ENCODE measurements around the gene ADA.
A peak's percentile ranks its signal among the peaks of the same experiment; 100 is the strongest.
"Not testable (repeated sequence)": the region's sequence is repeated elsewhere in the genome, so short reads cannot be mapped to it uniquely, and the experiment has no call there.

Gene ADA

GRCh38 chr20:44597930-44598329 is 53.6 kb downstream of the ADA start:
- no peak for DNase-seq

- DNase-seq: no peak
Observed at GRCh38 chr20:44597516-44597915, 54.0 kb downstream of the ADA start.

- DNase-seq: no peak
Observed at GRCh38 chr20:44596876-44597275, 54.6 kb downstream of the ADA start.

GRCh38 chr20:44596010-44596409 is 55.5 kb downstream of the ADA start:
- no peak for DNase-seq

- DNase-seq: no peak
Observed at GRCh38 chr20:44594730-44595129, 56.8 kb downstream of the ADA start.

GRCh38 chr20:44593751-44594150 is 57.7 kb downstream of the ADA start:
- no peak for DNase-seq

GRCh38 chr20:44592366-44592765 is 59.1 kb downstream of the ADA start:
- no peak for DNase-seq

- no peak for DNase-seq
Observed at GRCh38 chr20:44590980-44591778, 60.3 kb downstream of the ADA start.

GRCh38 chr20:44589537-44589936 is 62.0 kb downstream of the ADA start:
- no peak for DNase-seq

GRCh38 chr20:44588321-44588720 is 63.2 kb downstream of the ADA start:
- not testable (repeated sequence) for DNase-seq

GRCh38 chr20:44587035-44587980 is 64.2 kb downstream of the ADA start:
- DNase-seq: no peak

- no peak for DNase-seq
Observed at GRCh38 chr20:44586289-44586911, 65.1 kb downstream of the ADA start.

GRCh38 chr20:44585057-44585963 is 66.2 kb downstream of the ADA start:
- no peak for DNase-seq

- DNase-seq: no peak
Observed at GRCh38 chr20:44584162-44584561, 67.3 kb downstream of the ADA start.

GRCh38 chr20:44583157-44583556 is 68.3 kb downstream of the ADA start:
- no peak for DNase-seq

GRCh38 chr20:44582311-44583025 is 69.0 kb downstream of the ADA start, which contains the start of gene PKIG:
Gene PKIG, plus strand, starts transcription at chr20:44582579. Its CDS starts 31,978 bp downstream, at chr20:44614557.
- DNase-seq: no peak

- no peak for DNase-seq
Observed at GRCh38 chr20:44581515-44581914, 70.0 kb downstream of the ADA start.

GRCh38 chr20:44580581-44581268 is 70.8 kb downstream of the ADA start:
- no peak for DNase-seq

- DNase-seq: peak; percentile 31 to 77
Observed at GRCh38 chr20:44579313-44580081, 72.0 kb downstream of the ADA start.

- DNase-seq: no peak
Observed at GRCh38 chr20:44576297-44576696, 75.2 kb downstream of the ADA start.

Data from NCI-H524 (cell line).